ENCODE measurements around the gene TMEM89.

DNA sequence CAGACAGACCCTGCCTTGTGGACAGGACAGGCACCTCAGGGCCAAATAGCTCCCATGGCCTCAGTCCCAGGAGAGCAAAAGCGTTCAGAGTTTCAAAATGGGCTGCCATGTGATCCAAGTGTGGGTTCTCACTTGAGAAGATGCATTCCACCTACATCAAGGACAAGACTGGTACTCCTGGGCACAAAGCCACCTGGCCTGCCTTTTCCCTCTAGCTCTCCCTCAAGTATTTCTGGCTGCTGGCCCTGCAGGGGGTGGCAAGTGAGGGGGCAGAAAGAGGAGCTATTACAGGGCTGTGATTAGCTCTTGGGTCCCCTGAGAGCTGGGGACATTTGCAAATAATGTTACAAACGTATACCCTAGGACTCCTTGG, 20.0 kb downstream of the TMEM89 start:
- TF ChIP-seq SAFB2 (CRISPR knock-in tag; IDR thresholded peaks at IDR 0.05; ENCODE audit: borderline replicate concordance, low read depth): no peak
- no peak for TF ChIP-seq ONECUT2 (CRISPR knock-in tag; IDR thresholded peaks at IDR 0.05)
- no peak for TF ChIP-seq FOXJ3 (CRISPR knock-in tag; IDR thresholded peaks at IDR 0.05; ENCODE audit: borderline replicate concordance)
